Upper lobe of left lung (tissue), 6 donors: ENCODE data around the gene PTK6. TPM values are rescaled to one million over a fixed set of nuclear protein-coding genes. Genes with fewer than 3 reads are reported as not detected.
A peak's percentile ranks its signal among the peaks of the same experiment; 100 is the strongest.

Experiments
- ATAC-seq, 2 donors: fragments of 200-7000 bp; cut with Tn5 transposase; one replicate each; pipeline ENCODE4 v1.9.1; 2022; ENCODE audit warnings: mild to moderate bottlenecking in 2 of 2, moderate library complexity in 2 of 2; ENCODE audit not compliant: low FRiP score in 2 of 2
- DNase-seq, 2 donors: peaks; one replicate each; pipeline ENCODE4 v3.0.0-alpha.2; 2019 to 2020
- H3K27ac ChIP-seq, 4 donors: fragments of 200-600 bp; sonication (generic); one replicate each; pipeline ENCODE4 v1.5.1; 2016 to 2019
- H3K27me3 ChIP-seq, 4 donors: fragments of 200-600 bp; sonication (generic); one replicate each; pipeline ENCODE4 v1.5.1; 2017 to 2019
- H3K36me3 ChIP-seq, 4 donors: fragments of 200-600 bp; sonication (generic); one replicate each; pipeline ENCODE4 v1.5.1; 2016 to 2019
- H3K4me1 ChIP-seq, 4 donors: fragments of 200-600 bp; sonication (generic); one replicate each; pipeline ENCODE4 v1.5.1; 2018 to 2019
- H3K4me3 ChIP-seq, 4 donors: fragments of 200-600 bp; sonication (generic); one replicate each; pipeline ENCODE4 v1.5.1; 2017 to 2019; ENCODE audit warnings: mild to moderate bottlenecking in 2 of 4, moderate library complexity in 1 of 4
- H3K9me3 ChIP-seq, 4 donors: fragments of 200-600 bp; sonication (generic); one replicate each; pipeline ENCODE4 v1.5.1; 2018 to 2019
- CTCF ChIP-seq, 6 experiments: fragments of 450-650 bp in 4 of 6; fragments of 200-600 bp in 2 of 6; sonication (generic) in 2 of 6; IDR thresholded peaks; one replicate each; pipeline ENCODE4 v1.5.1; 2016 to 2019; ENCODE audit warnings: antibody characterized with exemption in 6 of 6
- EP300 ChIP-seq, 4 donors: sonication (generic); formaldehyde crosslinking; IDR thresholded peaks; one replicate each; pipeline ENCODE4 v1.5.1; 2017; ENCODE audit warnings: antibody characterized with exemption in 4 of 4, control low read depth in 2 of 4
- POLR2A ChIP-seq, 4 donors: fragments of 450-650 bp; IDR thresholded peaks; one replicate each; pipeline ENCODE4 v1.5.1; 2016 to 2017; ENCODE audit warnings: antibody characterized with exemption in 4 of 4, mild to moderate bottlenecking in 2 of 4
- POLR2AphosphoS5 ChIP-seq, 2 donors: sonication (generic); formaldehyde crosslinking; IDR thresholded peaks; one replicate each; pipeline ENCODE4 v1.5.1; 2017; ENCODE audit warnings: antibody characterized with exemption in 2 of 2
- WGBS, 2 donors: methylation state at CpG; one replicate each; pipeline ENCODE4 v1.1.5; 2017 to 2018; 5-methylcytosine and 5-hydroxymethylcytosine counted together
- total RNA-seq, 6 donors: library from RNA; depleted of rRNA in 4 of 6; stranded (reverse); fragments of >200 nt in 4 of 6; gene quantifications; one replicate each; pipeline versions ENCODE4 v1.1.0 to v1.2.1, GENCODE V29; 2016 to 2021
- donor health status: DM: no; HTN: no; CAD: no; lungs with moderate emphysema.
- donor health status: DM: no; HTN: yes; CAD: no; lungs with severe emphysema.

Gene PTK6
- total RNA-seq, 6 donors from 2014 or later, result 3.3 to 9.8 (median 6.0) TPM

GRCh38 chr20:63539092-63539430 is 1.9 kb upstream of the PTK6 start:
- no peaks in the 10 kb centered on the region for H3K9me3 ChIP-seq
- DNase-seq (peak in 1 of 2 donors; percentile 75), ATAC-seq (no peak)
- peaks cover 22 to 42% (median 27%) of the 10 kb centered on the region in 4 donors for H3K4me1 ChIP-seq
- TF ChIP-seq POLR2AphosphoS5 (IDR thresholded peaks at IDR 0.05) (no peak), CTCF (IDR thresholded peaks at IDR 0.05) (no peak), POLR2A (IDR thresholded peaks at IDR 0.05) (no peak), EP300 (IDR thresholded peaks at IDR 0.05) (no peak)
- H3K27ac ChIP-seq, result peak overlapping the region in 1 of 4 donors; percentile 84
- no peak overlapping the region for H3K4me3 ChIP-seq
- no peaks in the 10 kb centered on the region for H3K27me3 ChIP-seq
- no peaks in the 10 kb centered on the region for H3K36me3 ChIP-seq
- 77 to 80% methylated on average over 11 to 12 of the region's 12 CpGs for WGBS, 2 donors

DNA sequence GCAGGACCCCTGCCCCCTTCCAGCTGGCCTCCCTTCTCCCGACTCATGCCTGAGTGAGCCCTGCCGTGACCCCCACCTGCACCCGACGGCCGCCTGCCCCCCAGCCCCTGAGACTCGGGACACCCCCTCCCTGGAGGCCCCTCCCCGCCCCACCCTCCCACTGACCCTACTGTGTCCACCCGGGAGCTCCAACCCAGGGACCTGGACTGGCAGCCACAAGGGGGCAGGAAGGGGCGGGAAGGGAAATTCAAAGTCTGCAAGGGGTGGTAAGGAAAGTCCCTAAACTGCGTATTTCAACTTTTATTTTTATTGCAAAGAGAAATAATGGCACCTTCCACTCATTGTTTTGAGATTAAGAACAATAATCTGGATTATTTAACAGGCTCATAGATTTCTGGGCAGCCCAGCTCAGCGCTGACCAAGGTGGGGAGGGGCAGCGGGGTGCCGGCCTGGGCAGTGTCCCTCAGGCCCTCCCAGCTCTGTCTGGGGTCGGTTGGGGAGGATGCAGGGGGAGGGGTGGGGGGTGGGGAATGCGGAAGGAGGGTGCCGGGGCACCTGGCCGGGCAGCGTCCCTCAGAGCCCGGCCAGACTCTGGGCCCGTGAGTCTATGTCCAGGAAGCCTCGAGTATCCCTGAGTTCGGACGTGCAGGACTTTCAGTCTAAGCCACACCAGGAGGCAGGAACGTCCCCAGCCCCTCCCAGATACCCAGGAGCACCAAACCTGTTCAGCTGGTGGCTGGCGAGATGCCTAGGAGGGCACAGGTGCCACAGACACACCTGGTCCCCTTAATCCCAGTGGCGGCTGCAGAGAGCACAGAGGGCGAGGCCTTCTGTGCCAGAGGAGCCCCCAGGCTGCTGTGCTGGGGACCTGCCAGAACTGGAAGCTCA is 1.3 kb upstream of the PTK6 start:
- H3K36me3 ChIP-seq, result no peaks in the 10 kb centered on the region
- peak; percentile 68 to 92 for DNase-seq
- peak in 1 of 6 experiments; percentile 24 for TF ChIP-seq CTCF (IDR thresholded peaks at IDR 0.05)
- no peak for TF ChIP-seq POLR2A (IDR thresholded peaks at IDR 0.05)
- TF ChIP-seq EP300 (IDR thresholded peaks at IDR 0.05), result no peak
- no peak for TF ChIP-seq POLR2AphosphoS5 (IDR thresholded peaks at IDR 0.05)
- no peaks in the 10 kb centered on the region for H3K9me3 ChIP-seq
- H3K4me3 ChIP-seq, result peak overlapping the region in 3 of 4 donors; percentile 42 to 54 (median 50)
- H3K27ac ChIP-seq, result peak overlapping the region; percentile 78 to 88 (median 86)
- peak; percentile 8 to 15 for ATAC-seq
- no peaks in the 10 kb centered on the region for H3K27me3 ChIP-seq
- 31 to 45% methylated on average over 17 to 26 of the region's 27 CpGs for WGBS, 2 donors
- H3K4me1 ChIP-seq, result peaks cover 22 to 46% (median 27%) of the 10 kb centered on the region in 4 donors

GRCh38 chr20:63537525-63538203 is 488 bp upstream of the PTK6 start:
- no peaks in the 10 kb centered on the region for H3K36me3 ChIP-seq
- WGBS, 2 donors, result 5 to 16% methylated on average over 20 to 27 of the region's 34 CpGs
- no peaks in the 10 kb centered on the region for H3K9me3 ChIP-seq
- TF ChIP-seq POLR2AphosphoS5 (IDR thresholded peaks at IDR 0.05) (peak; percentile 67 to 84), POLR2A (IDR thresholded peaks at IDR 0.05) (peak in 3 of 4 donors; percentile 39 to 91 (median 52)), CTCF (IDR thresholded peaks at IDR 0.05) (peak; percentile 94 to 100 (median 100)), EP300 (IDR thresholded peaks at IDR 0.05) (no peak)
- peaks cover 22 to 46% (median 27%) of the 10 kb centered on the region in 4 donors for H3K4me1 ChIP-seq
- H3K4me3 ChIP-seq, result peak overlapping the region; percentile 7 to 54 (median 46)
- H3K27ac ChIP-seq, result peak overlapping the region; percentile 78 to 88 (median 86)
- ATAC-seq (peak; percentile 92 to 95), DNase-seq (peak; percentile 96 to 97)
- no peaks in the 10 kb centered on the region for H3K27me3 ChIP-seq

DNA sequence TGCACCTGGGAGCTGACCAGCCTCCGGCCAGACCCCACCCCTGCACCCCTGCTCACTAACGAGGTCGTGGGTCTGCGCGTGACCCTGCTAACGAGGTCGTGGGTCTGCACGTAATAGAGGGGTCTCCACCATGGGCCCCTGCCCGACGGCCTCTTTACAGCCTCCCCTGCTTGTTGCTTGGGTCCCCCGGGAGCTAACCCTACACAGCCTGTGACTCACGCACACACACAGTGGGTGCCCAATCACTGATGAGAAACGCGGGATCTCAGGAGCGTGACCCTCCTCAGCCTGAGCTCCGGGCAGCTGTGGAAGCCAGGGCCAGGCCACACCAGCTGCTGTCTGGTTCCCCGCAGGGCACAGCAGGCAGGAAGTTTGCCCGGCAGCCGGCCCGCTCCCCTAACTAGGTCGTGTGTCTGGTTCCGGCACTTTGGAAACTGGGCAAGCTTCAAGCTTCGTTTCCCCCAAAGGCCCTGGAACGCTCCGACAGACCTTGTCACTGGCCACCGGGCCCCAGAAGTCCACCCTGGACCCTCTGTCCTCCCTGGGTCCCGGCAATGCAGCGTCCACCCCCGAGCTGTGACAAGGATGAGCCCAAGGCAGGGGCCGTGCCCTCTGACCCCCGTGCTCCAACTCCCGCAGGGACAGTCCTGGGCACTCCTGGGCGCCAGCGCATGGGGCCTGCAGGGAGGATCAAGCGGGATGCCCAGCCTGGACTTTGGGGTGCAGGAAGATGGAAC is 767 bp downstream of the PTK6 start:
- peaks cover 22 to 46% (median 27%) of the 10 kb centered on the region in 4 donors for H3K4me1 ChIP-seq
- no peak for ATAC-seq
- peak overlapping the region; percentile 78 to 88 (median 86) for H3K27ac ChIP-seq
- H3K36me3 ChIP-seq, result no peaks in the 10 kb centered on the region
- H3K27me3 ChIP-seq, result no peaks in the 10 kb centered on the region
- no peaks in the 10 kb centered on the region for H3K9me3 ChIP-seq
- no peak for TF ChIP-seq EP300 (IDR thresholded peaks at IDR 0.05)
- TF ChIP-seq POLR2AphosphoS5 (IDR thresholded peaks at IDR 0.05), result no peak
- no peak for TF ChIP-seq CTCF (IDR thresholded peaks at IDR 0.05)
- TF ChIP-seq POLR2A (IDR thresholded peaks at IDR 0.05), result no peak
- 66 to 69% methylated on average over 15 to 32 of the region's 35 CpGs for WGBS, 2 donors
- peak in 1 of 2 donors; percentile 86 for DNase-seq
- H3K4me3 ChIP-seq, result peak overlapping the region in 3 of 4 donors; percentile 42 to 54 (median 50)
